Middle frontal gyrus (tissue), 1 donor: ENCODE measurements around the gene GYPC.
A peak's percentile ranks its signal among the peaks of the same experiment; 100 is the strongest.

ENCODE experiments used
- DNase-seq: peaks from one replicate; pipeline ENCODE4 v3.0.0-alpha.2; 2015; ENCODE audit warnings: low spot score; ENCODE audit errors: extremely low spot score

The GYPC gene

DNA sequence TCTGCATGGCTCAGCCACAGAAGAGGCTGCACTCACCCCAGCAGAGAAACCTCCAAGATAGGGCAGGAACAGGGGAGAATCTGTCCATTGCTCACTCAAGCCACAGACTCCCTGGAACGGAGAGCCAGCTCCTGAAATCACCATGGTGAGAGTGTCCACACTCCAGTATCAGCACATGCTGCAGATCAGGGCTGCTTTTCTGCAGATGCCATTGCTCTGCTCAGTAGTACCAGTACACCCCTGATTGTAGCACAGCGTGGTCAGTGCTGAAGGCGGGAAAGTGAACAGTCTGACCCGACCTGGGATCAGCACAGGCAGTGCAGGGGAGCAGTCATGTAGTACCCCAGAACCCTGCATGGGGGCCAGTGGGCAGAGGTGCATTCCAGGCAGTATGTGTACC is 73.9 kb downstream of the GYPC start:
- no peak for DNase-seq

GRCh38 chr2:126730655-126731054 is 74.7 kb downstream of the GYPC start:
- no peak for DNase-seq

- DNase-seq, result no peak
These were observed 75.4 kb downstream of the GYPC start for GRCh38 chr2:126731353-126731752.

DNA sequence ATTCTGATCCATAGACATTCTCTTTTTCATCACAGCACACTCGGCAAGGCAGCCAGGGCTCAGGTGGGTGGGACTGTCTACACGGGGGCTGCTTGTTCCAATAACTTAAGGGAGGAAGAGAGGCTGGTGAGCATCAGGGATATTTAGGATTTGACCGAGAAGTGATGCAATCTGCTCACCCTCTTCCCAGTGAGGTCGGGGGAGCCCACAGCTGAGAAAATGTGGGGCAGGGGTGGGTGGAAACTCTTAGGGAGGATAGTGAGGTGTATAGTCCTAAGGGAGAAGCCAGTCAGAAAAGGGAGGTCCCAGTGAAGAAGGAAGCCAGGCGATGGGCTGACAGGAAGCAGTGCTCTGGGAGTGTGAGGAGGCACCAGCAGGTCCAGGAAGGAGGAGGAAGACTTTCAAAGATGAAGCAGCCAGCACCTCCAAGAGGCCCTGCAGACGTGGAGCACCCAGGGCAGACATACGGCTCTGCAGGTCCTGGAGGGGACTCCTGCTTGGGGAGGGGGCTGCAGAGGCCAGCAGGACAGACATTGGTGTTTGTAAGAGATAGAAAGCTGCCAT is 76.8 kb downstream of the GYPC start:
- DNase-seq, result no peak

DNA sequence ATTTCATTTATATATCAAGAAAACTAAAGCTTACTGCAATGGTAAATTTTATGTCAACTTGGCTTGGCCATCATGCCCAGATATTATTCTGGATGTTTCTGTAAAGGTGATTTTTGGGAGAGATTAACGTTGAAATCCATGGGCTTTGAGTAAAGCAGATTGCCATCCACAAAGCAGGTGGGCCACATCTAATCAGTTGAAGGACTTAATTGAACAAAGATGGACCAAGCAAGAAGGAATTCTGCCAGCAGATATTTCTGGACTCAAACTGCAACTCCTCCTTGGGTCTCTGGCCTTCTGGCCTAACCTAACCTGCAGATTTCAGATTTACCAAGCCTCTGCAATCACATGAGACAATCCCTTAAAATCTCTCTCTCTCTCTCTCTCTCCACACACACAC is 77.8 kb downstream of the GYPC start:
- no peak for DNase-seq

- no peak for DNase-seq
These were observed 80.3 kb downstream of the GYPC start for GRCh38 chr2:126736133-126736874.

DNA sequence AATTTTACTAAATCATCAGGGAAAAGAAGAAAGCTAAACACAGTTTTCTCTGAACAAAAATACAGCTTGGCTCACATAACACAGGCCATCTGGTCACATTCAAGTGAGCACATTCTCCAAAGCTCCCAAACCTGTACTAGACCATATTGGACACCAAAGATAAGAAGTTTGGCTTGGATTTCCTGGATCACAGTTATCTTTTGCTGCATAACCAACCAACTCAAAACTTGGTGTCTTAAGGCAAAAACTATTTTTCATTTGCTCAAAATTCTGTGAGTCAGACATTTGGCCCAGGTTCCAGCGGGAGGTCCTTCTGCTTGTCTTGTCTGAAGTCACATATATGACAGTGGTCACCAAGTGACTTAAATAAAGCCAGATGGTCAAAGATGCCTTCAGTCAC is 83.2 kb downstream of the GYPC start:
- peak; percentile 27 for DNase-seq

DNA sequence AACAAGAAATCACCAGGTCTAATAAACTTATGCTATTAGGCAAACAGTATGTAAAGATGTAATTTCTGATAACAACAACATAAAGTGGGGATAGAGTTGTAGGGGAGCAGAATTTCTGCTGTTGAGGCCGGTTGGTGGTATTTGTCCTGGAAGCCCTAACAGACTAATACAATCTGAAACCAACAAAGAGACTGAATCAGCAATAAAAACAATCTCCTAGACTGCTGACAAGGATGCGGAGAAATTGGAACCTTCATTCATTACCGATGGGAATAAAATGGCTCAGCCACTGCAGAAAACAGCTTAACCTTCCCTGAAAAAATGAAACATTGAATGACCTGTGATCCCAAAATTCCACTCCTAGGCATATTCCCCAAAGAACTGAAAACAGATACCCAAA is 88.7 kb downstream of the GYPC start:
- no peak for DNase-seq
